ENCODE results near the gene WASF1. TPM values are rescaled to one million over a fixed set of nuclear protein-coding genes. Genes with fewer than 3 reads are reported as not detected.

Gene WASF1
- total and polyA plus RNA-seq, 2 experiments from 2014 or later, result 27.4 to 30.5 TPM

- Histone ChIP-seq H3K36me3 (ENCODE audit: insufficient read depth) (no peaks in the 10 kb centered on the region), H3F3A (replicated peaks; ENCODE audit: low read depth) (no peaks in the 10 kb centered on the region), H3K27me3 (ENCODE audit: insufficient read depth) (no peaks in the 10 kb centered on the region), H3K4me3 (no peak overlapping the region), H3K4me2 (no peak overlapping the region), H4K20me1 (replicated peaks; ENCODE audit: insufficient read depth) (no peaks in the 10 kb centered on the region), H3K27ac (ENCODE audit: low read depth) (no peak overlapping the region), H3K4me1 (ENCODE audit: insufficient read depth) (no peaks in the 10 kb centered on the region), H3K9me2 (ENCODE audit: insufficient read depth) (no peaks in the 10 kb centered on the region), H3K79me2 (replicated peaks; ENCODE audit: insufficient read depth) (no peaks in the 10 kb centered on the region), H2AFZ (no peak overlapping the region)
- Mint-ChIP-seq H3K4me3 (no peak overlapping the region), H3K27me3 (ENCODE audit: insufficient read depth, low read depth, poor library complexity) (peaks cover 3% of the 10 kb centered on the region), H3K9me3 (no peaks in the 10 kb centered on the region), H3K4me1 (peaks cover 12% of the 10 kb centered on the region; the same call in 1 of the 3 replicates), H3K27ac (no peak overlapping the region), H3K36me3 (ENCODE audit: low read depth) (no peaks in the 10 kb centered on the region)
- ATAC-seq (peak; percentile 73), DNase-seq (ENCODE audit: low spot score) (no peak)
- TF ChIP-seq CREB1 (CRISPR knock-in tag; IDR thresholded peaks at IDR 0.05; ENCODE audit: low read depth) (no peak), EZH2phosphoT487 (IDR thresholded peaks at IDR 0.05; ENCODE audit: unreplicated experiment) (no peak), CTCF (conservative IDR thresholded peaks at IDR 0.05; ENCODE audit: low read depth in 2 of 2) (no peak), STAT1 (IDR thresholded peaks at IDR 0.05; ENCODE audit: unreplicated experiment) (no peak), POLR2AphosphoS5 (IDR thresholded peaks at IDR 0.05; ENCODE audit: low read depth) (no peak), REST (IDR thresholded peaks at IDR 0.05; ENCODE audit: unreplicated experiment) (no peak), JUNB (IDR thresholded peaks at IDR 0.05; ENCODE audit: unreplicated experiment) (no peak), ETS1 (IDR thresholded peaks at IDR 0.05) (no peak), EZH2 (IDR thresholded peaks at IDR 0.05; ENCODE audit: low read depth, unreplicated experiment) (no peak), ZNF114 (CRISPR knock-in tag; IDR thresholded peaks at IDR 0.05) (no peak), NANOG (IDR thresholded peaks at IDR 0.05; ENCODE audit: borderline replicate concordance) (no peak), ZNF462 (CRISPR knock-in tag; IDR thresholded peaks at IDR 0.05) (no peak), ZNF331 (CRISPR knock-in tag; IDR thresholded peaks at IDR 0.05; ENCODE audit: low read depth) (no peak)
Measured at GRCh38 chr6:110067837-110068591, 111.5 kb downstream of the WASF1 start.

Measured in GM23338 (cell line).